ENCODE results near the gene TAF13. TPM values are rescaled to one million over a fixed set of nuclear protein-coding genes. Genes with fewer than 3 reads are reported as not detected.
"Not testable (repeated sequence)": the region's sequence is repeated elsewhere in the genome, so short reads cannot be mapped to it uniquely, and the experiment has no call there.

TAF13 gene
- total RNA-seq, 1 experiment from 2014 or later: 76.7 TPM

DNA sequence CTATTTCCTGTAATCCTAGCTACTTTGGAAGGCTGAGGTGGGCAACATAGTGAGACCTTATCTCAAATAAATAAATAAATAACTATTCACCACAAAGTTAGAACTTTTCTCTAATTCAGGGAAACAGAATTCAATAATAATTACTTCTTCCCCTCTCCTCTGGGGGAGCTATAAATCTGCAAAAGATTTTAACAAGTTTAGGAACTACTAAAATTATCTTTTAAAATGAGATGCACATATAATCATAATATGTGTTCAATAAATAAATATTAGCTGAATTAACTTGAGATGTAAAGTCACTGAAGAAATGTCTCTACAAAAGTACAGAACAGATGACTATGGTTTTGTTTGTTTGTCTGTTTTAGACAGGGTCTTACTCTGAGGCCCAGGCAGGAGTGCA lies 48.0 kb downstream of the TAF13 start:
- Mint-ChIP-seq H3K27ac (ENCODE audit: low read depth, unreplicated experiment) (no peak overlapping the region), H3K4me3 (ENCODE audit: unreplicated experiment) (no peak overlapping the region), H3K27me3 (ENCODE audit: insufficient read depth, unreplicated experiment) (no peaks in the 10 kb centered on the region), H3K4me1 (ENCODE audit: insufficient read depth, unreplicated experiment) (no peaks in the 10 kb centered on the region), H3K36me3 (ENCODE audit: insufficient read depth, unreplicated experiment) (peaks cover 5% of the 10 kb centered on the region), H3K9me3 (ENCODE audit: unreplicated experiment) (no peaks in the 10 kb centered on the region)
- POLR2A ChIA-PET: interaction anchor here (0.8 to 2.2 kb wide), 7 partner anchors 11 to 72 kb away, joined by 3 to 12 read pairs (median 4); partner anchors contain the start of genes CLCC1, TMEM167B and WDR47
- DNase-seq (ENCODE audit: unreplicated experiment): no peak
- TF ChIP-seq, protein P1, sequence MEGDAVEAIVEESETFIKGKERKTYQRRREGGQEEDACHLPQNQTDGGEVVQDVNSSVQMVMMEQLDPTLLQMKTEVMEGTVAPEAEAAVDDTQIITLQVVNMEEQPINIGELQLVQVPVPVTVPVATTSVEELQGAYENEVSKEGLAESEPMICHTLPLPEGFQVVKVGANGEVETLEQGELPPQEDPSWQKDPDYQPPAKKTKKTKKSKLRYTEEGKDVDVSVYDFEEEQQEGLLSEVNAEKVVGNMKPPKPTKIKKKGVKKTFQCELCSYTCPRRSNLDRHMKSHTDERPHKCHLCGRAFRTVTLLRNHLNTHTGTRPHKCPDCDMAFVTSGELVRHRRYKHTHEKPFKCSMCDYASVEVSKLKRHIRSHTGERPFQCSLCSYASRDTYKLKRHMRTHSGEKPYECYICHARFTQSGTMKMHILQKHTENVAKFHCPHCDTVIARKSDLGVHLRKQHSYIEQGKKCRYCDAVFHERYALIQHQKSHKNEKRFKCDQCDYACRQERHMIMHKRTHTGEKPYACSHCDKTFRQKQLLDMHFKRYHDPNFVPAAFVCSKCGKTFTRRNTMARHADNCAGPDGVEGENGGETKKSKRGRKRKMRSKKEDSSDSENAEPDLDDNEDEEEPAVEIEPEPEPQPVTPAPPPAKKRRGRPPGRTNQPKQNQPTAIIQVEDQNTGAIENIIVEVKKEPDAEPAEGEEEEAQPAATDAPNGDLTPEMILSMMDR (IDR thresholded peaks at IDR 0.05; ENCODE audit: unreplicated experiment): peak; percentile 7
- BruUV-seq (replicated peaks): no TSS peak
- intact Hi-C loops (cut with micrococcal nuclease): loop anchor here (1.0 kb wide), 1 partner anchor 84 kb away; a partner anchor contains a TSS
- CTCF ChIA-PET: interaction anchor here (0.5 to 2.2 kb wide), 12 partner anchors 8 to 333 kb away, joined by 3 to 15 read pairs (median 4); a partner anchor contains a TSS

DNA sequence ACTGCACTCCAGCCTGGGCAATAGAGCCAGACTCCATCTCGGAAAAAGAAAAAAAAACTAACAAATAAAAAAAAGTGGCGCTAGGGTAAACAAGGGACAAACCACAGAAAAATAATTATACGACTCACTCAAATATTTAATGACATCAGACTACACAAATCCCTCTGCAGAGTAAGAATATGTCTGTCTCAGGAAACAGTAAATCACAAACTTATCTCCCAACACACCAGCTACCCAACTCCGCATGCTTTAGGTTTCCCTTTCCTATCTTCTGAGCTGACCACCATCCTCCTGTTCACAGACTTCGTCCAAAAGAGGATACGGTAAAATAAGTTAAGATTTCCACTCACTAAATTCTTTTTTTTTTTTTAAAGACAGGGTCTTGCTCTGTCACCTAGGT lies 50.1 kb downstream of the TAF13 start:
- Mint-ChIP-seq H3K27me3 (ENCODE audit: insufficient read depth, unreplicated experiment) (no peaks in the 10 kb centered on the region), H3K4me1 (ENCODE audit: insufficient read depth, unreplicated experiment) (no peaks in the 10 kb centered on the region), H3K9me3 (ENCODE audit: unreplicated experiment) (no peaks in the 10 kb centered on the region), H3K36me3 (ENCODE audit: insufficient read depth, unreplicated experiment) (peaks cover 14% of the 10 kb centered on the region), H3K27ac (ENCODE audit: low read depth, unreplicated experiment) (no peak overlapping the region), H3K4me3 (ENCODE audit: unreplicated experiment) (no peak overlapping the region)
- POLR2A ChIA-PET: interaction anchor here (0.7 kb wide), 1 partner anchor 627 kb away, joined by 3 read pairs; no protein-coding TSS in a partner anchor
- no TSS peak for BruUV-seq (replicated peaks)
- no peak for DNase-seq (ENCODE audit: unreplicated experiment)
- intact Hi-C loops (cut with micrococcal nuclease): no loop called here
- CTCF ChIA-PET: interaction anchor here (0.7 kb wide), 1 partner anchor 58 kb away, joined by 3 read pairs; no protein-coding TSS in a partner anchor
- TF ChIP-seq, protein P1 (IDR thresholded peaks at IDR 0.05; ENCODE audit: unreplicated experiment): no peak

DNA sequence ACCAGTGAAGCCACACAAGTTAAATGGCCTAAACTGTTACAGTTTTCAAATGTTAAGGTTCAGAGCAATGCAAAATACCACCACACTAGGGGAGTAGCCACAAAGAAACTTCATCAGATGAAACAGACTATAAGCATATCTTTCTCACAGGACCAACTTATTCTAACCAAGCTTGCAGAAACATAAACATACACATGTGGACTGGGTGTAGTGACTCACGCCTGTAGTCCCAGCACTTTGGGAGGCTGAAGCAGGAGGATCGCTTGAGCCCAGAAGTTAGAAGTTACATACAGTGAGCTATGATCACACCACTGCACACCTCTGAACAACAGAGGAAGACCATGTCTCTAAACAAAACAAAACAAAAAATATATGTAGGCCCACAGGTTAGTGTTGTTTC lies 51.2 kb downstream of the TAF13 start:
- no peaks in the 10 kb centered on the region for H3K27me3 Mint-ChIP-seq (ENCODE audit: insufficient read depth, unreplicated experiment)
- H3K4me1 Mint-ChIP-seq (ENCODE audit: insufficient read depth, unreplicated experiment): no peaks in the 10 kb centered on the region
- H3K9me3 Mint-ChIP-seq (ENCODE audit: unreplicated experiment): no peaks in the 10 kb centered on the region
- H3K36me3 Mint-ChIP-seq (ENCODE audit: insufficient read depth, unreplicated experiment): peaks cover 15% of the 10 kb centered on the region
- intact Hi-C loops (cut with micrococcal nuclease): no loop called here
- BruUV-seq (replicated peaks): no TSS peak
- ChIA-PET POLR2A (no interaction called here), CTCF (interaction anchor here (0.6 kb wide), 1 partner anchor 327 kb away, joined by 3 read pairs; no protein-coding TSS in a partner anchor)
- TF ChIP-seq, protein P1 (IDR thresholded peaks at IDR 0.05; ENCODE audit: unreplicated experiment): no peak
- no peak overlapping the region for H3K27ac Mint-ChIP-seq (ENCODE audit: low read depth, unreplicated experiment)
- no peak overlapping the region for H3K4me3 Mint-ChIP-seq (ENCODE audit: unreplicated experiment)
- DNase-seq (ENCODE audit: unreplicated experiment): no peak

DNA sequence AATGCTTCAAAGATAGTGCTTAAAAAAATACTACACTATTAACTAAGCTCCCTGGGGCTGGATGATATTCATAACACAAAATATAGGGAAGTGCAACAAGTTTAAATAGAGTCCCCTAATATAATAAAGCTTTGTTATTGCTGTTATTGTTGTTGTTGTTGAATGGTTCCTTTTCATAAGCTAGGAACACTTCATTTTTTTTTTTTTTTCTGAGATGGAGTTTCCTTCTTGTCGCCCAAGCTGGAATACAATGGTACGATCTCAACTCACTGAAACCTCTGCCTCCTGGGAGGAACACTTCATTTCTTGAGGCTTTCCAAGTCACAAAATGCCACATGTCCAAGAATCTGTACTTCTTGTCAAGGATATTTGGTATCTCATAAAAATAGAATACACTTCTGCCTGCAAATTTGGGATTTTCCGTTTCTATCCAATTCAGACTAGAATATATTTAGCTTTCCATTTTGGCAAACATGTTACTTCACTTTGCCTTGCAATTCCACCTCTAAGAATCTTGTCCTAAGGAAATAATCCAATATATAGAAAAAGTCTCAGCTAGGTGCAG lies 55.0 kb downstream of the TAF13 start:
- Mint-ChIP-seq H3K9me3 (ENCODE audit: unreplicated experiment) (no peaks in the 10 kb centered on the region), H3K27me3 (ENCODE audit: insufficient read depth, unreplicated experiment) (no peaks in the 10 kb centered on the region), H3K4me1 (ENCODE audit: insufficient read depth, unreplicated experiment) (no peaks in the 10 kb centered on the region), H3K27ac (ENCODE audit: low read depth, unreplicated experiment) (no peak overlapping the region), H3K36me3 (ENCODE audit: insufficient read depth, unreplicated experiment) (peaks cover 28% of the 10 kb centered on the region), H3K4me3 (ENCODE audit: unreplicated experiment) (no peak overlapping the region)
- no peak for DNase-seq (ENCODE audit: unreplicated experiment)
- intact Hi-C loops (cut with micrococcal nuclease): no loop called here
- ChIA-PET CTCF (interaction anchor here (0.6 to 1.1 kb wide), 5 partner anchors 8 to 243 kb away, joined by 3 to 6 read pairs (median 3); a partner anchor contains a TSS), POLR2A (interaction anchor here (1.1 to 1.6 kb wide), 3 partner anchors 19 to 79 kb away, joined by 3 to 8 read pairs (median 5); partner anchors contain the start of gene WDR47)
- BruUV-seq (replicated peaks): no TSS peak
- TF ChIP-seq, protein P1 (IDR thresholded peaks at IDR 0.05; ENCODE audit: unreplicated experiment): no peak

DNA sequence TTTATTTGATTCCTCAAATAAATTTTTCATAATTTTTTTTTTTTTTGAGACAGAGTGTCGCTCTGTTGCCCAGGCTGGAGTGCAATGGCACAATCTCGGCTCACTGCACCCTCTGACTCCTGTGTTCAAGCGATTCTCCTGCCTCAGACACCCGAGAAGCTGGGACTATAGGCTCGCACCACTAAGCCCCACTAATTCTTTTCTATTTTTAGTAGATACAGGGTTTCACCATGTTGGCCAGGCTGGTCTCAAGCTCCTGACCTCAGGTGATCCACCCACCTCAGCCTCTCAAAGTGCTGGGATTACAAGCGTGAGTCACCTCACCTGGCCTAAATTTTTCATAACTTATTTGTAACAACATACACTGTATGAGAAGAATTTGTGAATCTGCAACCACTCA lies 58.1 kb downstream of the TAF13 start:
- CTCF ChIA-PET: interaction anchor here (1.1 kb wide), 1 partner anchor 12 kb away, joined by 3 read pairs; no protein-coding TSS in a partner anchor
- intact Hi-C loops (cut with micrococcal nuclease); H3K9me3 Mint-ChIP-seq (ENCODE audit: unreplicated experiment); H3K27ac Mint-ChIP-seq (ENCODE audit: low read depth, unreplicated experiment); BruUV-seq (replicated peaks); H3K27me3 Mint-ChIP-seq (ENCODE audit: insufficient read depth, unreplicated experiment); DNase-seq (ENCODE audit: unreplicated experiment); H3K4me1 Mint-ChIP-seq (ENCODE audit: insufficient read depth, unreplicated experiment); H3K4me3 Mint-ChIP-seq (ENCODE audit: unreplicated experiment): not testable (repeated sequence)
- POLR2A ChIA-PET: interaction anchor here (0.6 to 0.8 kb wide), 2 partner anchors 10 to 357 kb away, joined by 3 to 5 read pairs; no protein-coding TSS in a partner anchor
- H3K36me3 Mint-ChIP-seq (ENCODE audit: insufficient read depth, unreplicated experiment): peaks cover 31% of the 10 kb centered on the region
